GM12878 (cell line): ENCODE data around the gene KRT86. TPM values are rescaled to one million over a fixed set of nuclear protein-coding genes. Genes with fewer than 3 reads are reported as not detected.

Source experiments
- ATAC-seq: fragments of 200-7000 bp; cut with Tn5 transposase; 3 replicates; pipeline ENCODE4 v1.9.1; 2020; ENCODE audit warnings: mild to moderate bottlenecking, moderate library complexity
- BruUV-seq: library from RNA; stranded (reverse); fragments of 400-500 nt; replicated peaks from 2 replicates; lab custom pipeline; 2021; lab: Mats Ljungman, UMichigan
- CTCF ChIA-PET: fragments of 300-600 bp; sonication (Branson Sonifier 250); formaldehyde crosslinking; extraction: SDS; loops from one replicate; lab custom pipeline; 2021; ENCODE audit warnings: inconsistent platforms; lab: Yijun Ruan, JAX
- POLR2A ChIA-PET: fragments of 350-600 bp; formaldehyde crosslinking; extraction: SDS; loops from one replicate; lab custom pipeline; 2021; ENCODE audit warnings: inconsistent platforms; lab: Charles Lee
- RAD21 ChIA-PET: fragments of 300-600 bp; sonication (Branson Sonifier 250); formaldehyde crosslinking; loops from one replicate; lab custom pipeline; 2023; ENCODE audit warnings: antibody characterized with exemption; ENCODE audit not compliant: unreplicated experiment; lab: Charles Lee
- SMC1A ChIA-PET: fragments of 300-600 bp; sonication (Branson Sonifier 250); formaldehyde crosslinking; loops from one replicate; lab custom pipeline; 2023; ENCODE audit not compliant: unreplicated experiment, uncharacterized antibody; lab: Charles Lee
- DNase-seq: peaks from one replicate; pipeline ENCODE4 v3.0.0-alpha.2; 2011; ENCODE audit warnings: low read depth, low spot score
- FAIRE-seq: peaks from 3 replicates; lab custom pipeline; 2011; peaks lifted over from hg19 to GRCh38; lab: Jason Lieb, UNC
- H2AFZ ChIP-seq: 2 replicates; pipeline ENCODE4 v1.6.0; 2011; ENCODE audit warnings: low read depth, low read length, control low read depth; ENCODE audit not compliant: control insufficient read depth
- H3K27ac ChIP-seq: 2 replicates; pipeline ENCODE4 v1.5.1; 2011; ENCODE audit warnings: control low read depth; ENCODE audit not compliant: control insufficient read depth, insufficient read depth
- H3K27me3 ChIP-seq, 2 experiments: replicated peaks in 1 of 2; 2 replicates each; pipeline versions ENCODE4 v1.6.0 to v1.6.1; 2011; ENCODE audit warnings: low read length in 1 of 2; ENCODE audit not compliant: control insufficient read depth in 2 of 2, insufficient read depth in 2 of 2
- H3K36me3 ChIP-seq, 2 experiments: 2 replicates each; pipeline ENCODE4 v1.5.1; 2011; ENCODE audit warnings: low read length in 1 of 2; ENCODE audit not compliant: control insufficient read depth in 2 of 2, insufficient read depth in 2 of 2
- H3K4me1 ChIP-seq: 2 replicates; pipeline ENCODE4 v1.6.1; 2011; ENCODE audit warnings: mild to moderate bottlenecking, low read length, moderate library complexity, mixed read lengths; ENCODE audit not compliant: control insufficient read depth, insufficient read depth
- H3K4me2 ChIP-seq: 2 replicates; pipeline ENCODE4 v1.6.0; 2011; ENCODE audit warnings: control low read depth; ENCODE audit not compliant: control insufficient read depth, insufficient read depth
- H3K4me3 ChIP-seq: fragments of 200-600 bp; sonication (generic); 2 replicates; pipeline ENCODE4 v1.5.1; 2016
- H3K79me2 ChIP-seq: 2 replicates; pipeline ENCODE4 v1.6.0; 2011; ENCODE audit warnings: low read length; ENCODE audit not compliant: control insufficient read depth, insufficient read depth
- H3K9ac ChIP-seq: 2 replicates; pipeline ENCODE4 v1.8.0; 2011; ENCODE audit warnings: low read length, control low read depth, mixed read lengths; ENCODE audit not compliant: control insufficient read depth, insufficient read depth
- H3K9me3 ChIP-seq: replicated peaks from 3 replicates; pipeline ENCODE4 v1.5.1; 2011; ENCODE audit warnings: mild to moderate bottlenecking, low read length; ENCODE audit not compliant: control insufficient read depth, insufficient read depth
- H4K20me1 ChIP-seq: 2 replicates; pipeline ENCODE4 v1.6.0; 2011; ENCODE audit not compliant: control insufficient read depth, insufficient read depth
- BRCA1 ChIP-seq: IDR thresholded peaks from 2 replicates; pipeline ENCODE4 v1.6.1; 2011; ENCODE audit warnings: low read depth, low read length, improper control_type of control experiment
- MEF2B ChIP-seq: fragments of 450-650 bp; IDR thresholded peaks from 2 replicates; pipeline ENCODE4 v1.6.1; 2018; ENCODE audit warnings: mild to moderate bottlenecking, moderate library complexity; ENCODE audit not compliant: partially characterized antibody, poor library complexity, severe bottlenecking
- REST ChIP-seq: IDR thresholded peaks from 2 replicates; pipeline ENCODE4 v1.6.1; 2012; ENCODE audit warnings: mild to moderate bottlenecking, low read depth, low read length
- WGBS: methylation state at CpG from one replicate; pipeline ENCODE4 v1.1.6; 2016; ENCODE audit warnings: low lambda C conversion rate; ENCODE audit not compliant: insufficient replicate concordance, insufficient coverage; ENCODE audit errors: missing lambda C conversion rate; 5-methylcytosine and 5-hydroxymethylcytosine counted together
- in situ Hi-C: fragments of 300-500 bp; cut with MboI; formaldehyde crosslinking; loops from 9 replicates; pipeline ENCODE4 v1.14.3; 2018; ENCODE audit warnings: mixed read lengths
- intact Hi-C: fragments of 100-400 bp; cut with micrococcal nuclease; formaldehyde crosslinking; loops from one replicate; pipeline ENCODE4 v1.14.2; 2022; ENCODE audit not compliant: unreplicated experiment
- polyA plus RNA-seq, 11 experiments: library from polyadenylated mRNA; depleted of rRNA in 4 of 11; unstranded in 6 of 11; stranded (reverse) in 5 of 11; fragments of >200 nt; fragmentation: Nextera tagmentation in 4 of 11; fragmentation: Illumina TruSeq in 1 of 11; extraction: Ambion mirVana in 4 of 11; extraction: Trizol in 1 of 11; gene quantifications; 1 replicate in 1 of 11; 2 replicates in 10 of 11; pipeline versions ENCODE4 v1.2.1 to v1.2.3, GENCODE V29; 2011 to 2016; ENCODE audit warnings: inconsistent platforms in 2 of 11, missing spikeins in 2 of 11, low read depth in 1 of 11
- total RNA-seq, 4 experiments: library from RNA; depleted of rRNA in 3 of 4; stranded (reverse); fragments of >200 nt in 3 of 4; fragmentation: Illumina TruSeq in 1 of 4; extraction: Trizol in 1 of 4; gene quantifications; 2 replicates each; pipeline versions ENCODE4 v1.2.1 to v1.2.3, GENCODE V29; 2013 to 2021

Gene KRT86
- total and polyA plus RNA-seq, 10 of the 15 experiments (the other 5 are each of a cell fraction or from before 2014, with no cell fraction given): 0.11 to 0.54 (median 0.18) TPM; not detected in 4

- BruUV-seq: no TSS peak
- Histone ChIP-seq H4K20me1 (no peaks in the 10 kb centered on the region), H3K27me3 (peaks cover 1 to 2% of the 10 kb centered on the region in 2 experiments; a peak in 3 of 4 replicates), H3K4me3 (no peak overlapping the region), H3K27ac (no peak overlapping the region), H3K79me2 (no peaks in the 10 kb centered on the region), H3K36me3 (no peaks in the 10 kb centered on the region), H3K9me3 (no peaks in the 10 kb centered on the region), H2AFZ (no peak overlapping the region), H3K4me2 (no peak overlapping the region), H3K9ac (no peak overlapping the region), H3K4me1 (no peaks in the 10 kb centered on the region; the same call in 1 of the 2 replicates)
- SMC1A ChIA-PET: no interaction called here
- WGBS: 22% methylated on average over 10 of the region's 10 CpGs
- no peak for DNase-seq
- POLR2A ChIA-PET: no interaction called here
- TF ChIP-seq MEF2B (no peak), REST (no peak), BRCA1 (no peak)
- no peak for ATAC-seq
- CTCF ChIA-PET: no interaction called here
- RAD21 ChIA-PET: no interaction called here
- in situ Hi-C loops: no loop called here
- intact Hi-C loops: no loop called here
- no peak for FAIRE-seq
Observed at GRCh38 chr12:52254180-52254964, 20.1 kb upstream of the KRT86 start.
